ENCODE results near the gene GLCE. TPM values are rescaled to one million over a fixed set of nuclear protein-coding genes. Genes with fewer than 3 reads are reported as not detected.
"Not testable (repeated sequence)": the region's sequence is repeated elsewhere in the genome, so short reads cannot be mapped to it uniquely, and the experiment has no call there.

Gene GLCE
- total RNA-seq, 1 experiment from 2014 or later: 16.7 TPM

DNA sequence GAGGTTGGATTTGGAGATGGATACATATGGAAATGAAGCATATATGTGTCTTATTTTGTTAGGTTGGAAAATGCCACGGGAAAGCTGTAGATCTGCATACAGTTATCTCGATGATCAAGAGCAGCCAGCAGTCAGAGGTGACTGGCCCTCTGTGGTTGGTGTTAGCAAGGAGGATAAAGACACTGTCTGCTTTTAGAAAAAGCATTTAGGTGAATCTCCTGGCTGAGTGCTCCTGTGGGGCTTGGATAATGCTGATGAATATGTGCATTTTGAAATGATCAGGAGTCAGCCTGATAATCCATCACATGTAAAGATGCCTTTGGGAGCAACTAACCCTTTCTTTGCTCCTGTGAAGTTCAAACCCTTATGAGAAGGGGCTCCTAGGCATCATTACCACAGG is 24.9 kb upstream of the GLCE start:
- no peak for DNase-seq (ENCODE audit: low read depth)

GRCh38 chr15:69138963-69139362 is 21.5 kb upstream of the GLCE start:
- DNase-seq (ENCODE audit: low read depth): no peak

GRCh38 chr15:69140306-69140705 is 20.1 kb upstream of the GLCE start:
- peak; percentile 27 for DNase-seq (ENCODE audit: low read depth)

- peak; percentile 42 for DNase-seq (ENCODE audit: low read depth)
These were observed 19.1 kb upstream of the GLCE start for GRCh38 chr15:69141286-69141701.

GRCh38 chr15:69141833-69142232 is 18.6 kb upstream of the GLCE start:
- DNase-seq (ENCODE audit: low read depth): no peak

DNA sequence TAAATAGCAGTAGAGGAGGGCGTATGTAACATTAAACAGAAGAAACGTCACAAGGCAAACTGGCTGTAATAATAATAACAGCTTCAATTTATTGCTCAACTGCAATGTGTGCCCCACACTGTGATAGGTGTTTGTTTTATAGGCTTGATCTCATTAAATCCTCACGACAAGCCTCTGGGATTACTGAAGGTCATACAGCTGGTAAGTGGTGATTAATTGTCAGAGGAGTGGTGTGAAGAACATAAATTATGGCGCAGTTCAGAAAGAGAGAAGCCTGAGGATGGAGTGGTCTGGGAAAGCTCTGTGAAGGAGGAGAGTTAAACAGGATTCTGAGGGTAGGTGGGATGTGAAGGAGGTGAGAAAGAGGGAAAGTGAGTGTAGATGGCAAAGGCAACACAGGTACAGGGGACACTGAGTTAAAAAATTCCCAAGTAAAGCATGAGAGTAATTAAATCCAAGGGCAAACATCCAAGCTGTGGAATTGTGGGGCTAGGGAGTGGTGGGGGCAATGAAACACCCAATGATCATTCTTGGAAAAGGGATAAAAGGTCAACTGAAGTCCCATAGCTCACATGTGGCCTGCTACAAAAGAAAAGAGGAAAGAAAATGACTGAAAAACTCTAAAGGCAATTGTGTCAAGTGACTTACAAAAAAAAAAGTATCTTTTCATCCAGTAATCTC is 16.5 kb upstream of the GLCE start:
- no peak for DNase-seq (ENCODE audit: low read depth)

- no peak for DNase-seq (ENCODE audit: low read depth)
These were observed 15.9 kb upstream of the GLCE start for GRCh38 chr15:69144530-69144929.

GRCh38 chr15:69145149-69145693 is 15.2 kb upstream of the GLCE start:
- DNase-seq (ENCODE audit: low read depth): no peak

DNA sequence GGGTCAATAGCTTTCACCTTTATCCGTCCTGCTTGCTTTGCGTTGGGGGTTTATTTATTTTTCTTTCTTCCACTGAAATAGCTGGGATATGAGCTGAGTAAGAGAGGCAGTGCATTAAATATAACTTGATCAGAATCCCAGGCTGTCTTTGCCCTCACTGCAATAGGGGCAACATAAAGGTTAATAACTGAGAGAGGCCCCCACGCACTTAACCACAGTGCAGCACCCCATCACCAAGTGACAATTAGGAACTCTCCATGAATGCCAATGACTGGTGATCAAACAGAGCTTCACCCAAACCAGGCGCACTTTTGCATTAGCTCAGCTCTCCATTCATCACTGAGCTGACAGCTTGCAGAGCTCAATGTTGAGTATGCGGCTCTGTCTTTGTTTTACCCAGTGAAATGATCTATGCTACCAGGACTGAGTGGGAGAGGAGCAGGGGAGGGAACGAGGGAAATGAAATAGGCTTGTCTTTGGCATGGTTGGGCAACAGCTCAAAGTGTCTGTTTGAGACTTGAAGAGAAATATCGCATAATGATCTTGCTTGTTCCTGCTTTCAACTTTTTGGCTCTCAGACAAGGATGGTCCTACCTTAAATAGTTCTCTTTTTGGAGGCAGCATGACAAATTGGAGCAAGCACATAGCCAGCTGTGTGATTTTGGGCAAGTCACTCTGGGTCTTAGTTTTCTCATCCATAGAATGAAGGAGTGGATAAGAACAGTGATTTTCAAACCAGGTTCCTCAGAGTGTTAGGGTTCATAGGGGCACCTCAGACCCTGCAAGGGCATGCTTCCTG is 14.5 kb upstream of the GLCE start:
- no peak for DNase-seq (ENCODE audit: low read depth)

GRCh38 chr15:69146724-69147435 is 13.6 kb upstream of the GLCE start:
- DNase-seq (ENCODE audit: low read depth): no peak

DNA sequence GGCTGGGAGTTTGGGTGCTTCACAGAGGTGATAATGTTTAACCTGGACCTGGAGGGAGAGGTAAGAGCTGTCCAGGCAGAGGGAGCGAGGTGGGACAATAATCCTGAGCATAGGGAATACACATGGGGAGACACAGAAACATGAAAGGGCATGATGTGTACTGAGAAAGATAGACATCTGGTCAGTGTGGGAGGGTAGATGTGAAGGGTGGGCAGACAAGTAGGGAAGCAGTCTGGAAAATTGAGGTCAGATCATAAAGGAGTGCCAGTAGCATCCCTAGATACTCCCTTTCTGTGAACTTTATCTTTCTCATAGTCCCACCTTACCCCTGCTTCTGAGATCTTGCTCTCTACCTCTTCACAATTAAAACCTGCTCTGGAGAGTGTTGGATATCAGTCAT is 12.0 kb upstream of the GLCE start:
- DNase-seq (ENCODE audit: low read depth): no peak

DNA sequence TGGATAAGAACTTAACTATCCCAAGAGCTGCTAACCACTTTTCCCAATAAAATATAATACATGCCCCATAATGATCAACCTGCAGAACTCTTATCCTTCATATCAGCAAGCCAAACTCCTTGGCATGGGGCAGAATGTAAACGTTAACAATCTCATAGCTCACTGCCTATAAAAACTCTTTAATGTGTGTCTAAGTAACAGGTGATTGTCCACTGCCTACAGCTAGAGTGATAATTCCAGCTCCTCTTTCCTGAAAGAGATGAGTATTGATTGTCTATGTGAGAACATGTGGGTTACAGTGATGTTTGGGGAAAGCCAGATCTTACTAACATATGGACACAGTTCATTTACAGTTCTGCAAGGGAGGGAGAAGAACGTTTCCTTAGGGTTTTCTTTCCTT is 11.3 kb upstream of the GLCE start:
- DNase-seq (ENCODE audit: low read depth): no peak

GRCh38 chr15:69149803-69150202 is 10.6 kb upstream of the GLCE start:
- no peak for DNase-seq (ENCODE audit: low read depth)

DNA sequence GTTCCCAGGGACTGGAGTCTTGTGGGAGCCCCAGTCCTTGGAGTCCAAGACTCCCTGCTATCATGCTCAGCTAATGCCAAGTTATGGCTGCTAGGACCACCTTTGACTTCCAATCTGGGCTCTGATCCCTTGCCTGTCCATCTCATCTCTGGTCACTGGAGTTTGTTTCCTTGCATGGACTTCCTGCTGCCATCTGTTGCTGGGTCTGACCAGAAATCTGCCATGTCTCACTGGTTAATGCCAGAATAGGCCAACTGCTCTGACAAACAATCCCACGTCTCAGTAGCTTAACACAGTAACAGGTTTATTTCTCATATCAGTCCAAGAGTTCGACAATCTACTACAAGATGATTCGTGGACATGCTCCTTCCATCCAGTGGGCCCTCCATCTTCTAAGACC is 10.1 kb upstream of the GLCE start:
- DNase-seq (ENCODE audit: low read depth): no peak

DNA sequence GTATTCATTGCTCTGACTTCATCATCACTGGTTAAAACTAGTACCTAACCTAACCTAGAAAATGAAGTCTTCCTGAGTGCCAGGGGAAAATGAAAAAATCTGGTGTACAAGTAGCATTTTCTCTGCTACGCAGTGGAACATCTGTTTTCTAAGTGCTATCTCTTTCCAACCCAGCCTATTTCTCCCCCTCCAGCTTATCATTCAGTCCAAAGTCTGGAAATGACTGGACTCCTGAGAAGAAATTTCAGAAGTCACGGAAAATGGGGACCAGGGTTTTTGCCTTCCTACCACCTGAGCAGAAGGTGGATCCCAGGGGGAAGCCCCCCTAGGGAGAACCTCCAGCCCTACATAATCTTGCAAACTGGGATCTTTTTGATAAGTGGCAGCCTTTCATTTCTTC is 9.6 kb upstream of the GLCE start:
- DNase-seq (ENCODE audit: low read depth): no peak

- no peak for DNase-seq (ENCODE audit: low read depth)
These were observed 7.4 kb upstream of the GLCE start for GRCh38 chr15:69153046-69153445.

DNA sequence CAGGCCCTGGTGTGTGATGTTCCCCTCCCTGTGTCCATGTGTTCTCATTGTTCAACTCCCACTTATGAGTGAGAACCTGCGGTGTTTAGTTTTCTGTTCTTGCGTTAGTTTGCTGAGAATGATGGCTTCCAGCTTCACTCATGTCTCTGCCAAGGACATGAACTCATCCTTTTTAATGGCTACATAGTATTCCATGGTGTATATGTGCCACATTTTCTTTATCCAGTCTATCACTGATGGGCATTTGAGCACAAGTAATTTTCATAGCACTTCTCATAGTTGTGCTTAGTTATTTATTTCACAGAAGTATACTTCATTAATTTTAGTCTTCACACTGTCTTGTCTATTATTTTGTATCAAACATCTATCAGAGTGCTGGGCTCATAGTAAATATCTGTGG is 6.8 kb upstream of the GLCE start:
- not testable (repeated sequence) for DNase-seq (ENCODE audit: low read depth)

GRCh38 chr15:69154078-69154477 is 6.4 kb upstream of the GLCE start:
- DNase-seq (ENCODE audit: low read depth): no peak

GRCh38 chr15:69154684-69155083 is 5.8 kb upstream of the GLCE start:
- DNase-seq (ENCODE audit: low read depth): peak; percentile 55

DNA sequence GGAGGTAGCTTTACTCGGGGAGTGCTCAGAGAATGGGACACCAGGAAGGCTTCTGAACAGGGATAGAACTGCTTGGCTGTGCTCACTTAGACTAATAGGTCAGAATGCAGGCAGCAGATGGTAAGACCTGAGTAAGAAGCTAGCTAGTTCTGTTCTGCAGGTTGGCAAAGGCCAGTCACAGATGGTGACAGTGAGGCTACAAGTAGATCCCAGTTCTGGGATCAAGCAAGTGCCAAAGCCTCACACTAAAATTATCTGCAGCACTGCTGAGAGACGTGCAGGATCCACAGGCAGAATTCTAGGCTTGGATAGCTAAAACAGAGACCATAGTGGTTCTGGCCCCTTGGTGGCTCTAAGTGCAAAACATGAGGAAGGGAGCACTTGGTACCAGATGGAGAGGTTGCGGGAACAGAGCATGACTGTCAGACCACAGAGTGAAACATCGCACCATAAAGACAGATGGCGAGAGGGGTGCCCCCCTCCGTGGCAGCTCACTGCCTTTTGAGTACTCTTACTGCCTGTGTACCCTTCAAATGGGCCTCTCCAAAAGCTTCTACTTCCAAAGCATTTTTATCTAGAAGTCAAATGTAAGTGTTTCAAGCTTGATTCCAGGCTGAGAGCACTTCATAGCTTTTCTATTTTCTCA is 3.6 kb upstream of the GLCE start:
- DNase-seq (ENCODE audit: low read depth): no peak

DNA sequence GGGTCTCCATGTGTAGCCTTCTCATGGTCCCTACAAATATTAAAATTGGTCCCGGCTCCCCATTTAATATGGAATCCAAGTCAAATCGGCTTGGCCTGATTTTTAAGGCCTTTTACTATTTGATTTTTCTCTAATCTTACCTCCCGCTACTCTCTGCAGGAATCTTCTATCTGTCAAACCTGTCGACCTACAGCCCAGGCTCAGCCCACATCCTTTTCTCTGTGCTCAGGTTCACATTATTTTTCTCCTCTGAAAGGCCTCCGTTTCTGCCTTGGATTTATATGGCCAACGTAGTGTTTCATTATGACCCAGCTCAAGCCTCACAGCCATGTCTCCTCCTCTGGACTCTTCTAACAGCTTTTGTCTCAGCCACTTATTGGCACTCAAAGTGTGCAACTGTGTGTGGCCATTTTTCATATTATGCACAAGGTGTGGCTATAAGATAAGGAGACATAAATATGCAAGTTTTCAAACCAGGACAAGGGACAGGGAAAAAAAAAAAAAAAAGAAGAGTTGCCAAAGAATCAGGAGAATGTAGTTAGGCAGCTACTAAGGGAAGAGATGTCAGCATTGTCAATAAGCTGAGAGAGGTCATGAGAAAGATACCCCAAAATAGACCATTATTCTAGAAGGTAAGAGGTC is 2.1 kb upstream of the GLCE start:
- no peak for DNase-seq (ENCODE audit: low read depth)

DNA sequence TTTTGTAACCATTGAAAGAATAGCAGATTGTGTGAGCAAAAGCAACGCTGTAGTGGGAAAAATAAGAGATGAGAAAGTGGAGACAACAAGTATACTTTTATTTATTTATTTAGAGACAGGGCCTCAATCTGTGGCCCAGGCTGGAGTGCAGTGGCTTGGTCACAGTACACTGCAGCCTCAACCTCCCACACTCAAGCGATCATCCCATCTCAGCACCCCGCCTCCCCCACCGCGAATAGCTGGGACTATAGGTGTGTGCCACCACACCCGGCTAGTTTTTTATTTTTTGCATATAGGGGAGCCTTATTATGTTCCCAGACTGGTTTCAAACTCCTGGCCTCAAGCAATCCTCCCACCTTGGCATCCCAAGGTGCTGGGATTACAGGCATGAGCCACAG is 1.6 kb upstream of the GLCE start:
- DNase-seq (ENCODE audit: low read depth): no peak

Measured in Daoy (cell line).